ENCODE measurements around the gene PCDHB2. TPM values are rescaled to one million over a fixed set of nuclear protein-coding genes. Genes with fewer than 3 reads are reported as not detected.

The PCDHB2 gene
- total and polyA plus RNA-seq, 10 of the 15 experiments (the other 5 are each of a cell fraction or from before 2014, with no cell fraction given): 0.08 to 0.17 (median 0.12) TPM; not detected in 6

DNA sequence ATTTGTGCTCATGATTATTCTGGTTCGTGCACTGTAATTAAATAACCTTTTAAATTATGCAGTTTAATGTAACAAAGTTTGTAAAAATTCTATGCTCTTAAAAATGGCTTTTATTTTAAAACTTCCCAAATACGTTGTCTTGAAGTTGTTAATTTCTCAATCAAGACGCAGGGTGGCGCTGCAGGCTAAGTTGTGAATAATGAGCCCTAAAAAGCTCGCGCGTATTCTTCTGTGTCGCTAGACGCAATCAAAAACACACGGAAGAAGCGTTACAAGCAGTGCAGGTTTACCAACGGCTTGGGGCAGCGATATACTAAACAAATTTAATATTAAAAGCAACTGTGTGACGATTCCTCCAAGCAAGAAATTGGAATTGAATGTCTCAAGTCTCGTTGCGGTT is 27.1 kb downstream of the PCDHB2 start, which contains the start of gene PCDHB4:
Gene PCDHB4 (plus strand): TSS at position 256 of the 400 bp plus-strand sequence. CDS start 181 bp downstream, outside the sequence.
- ATAC-seq (no peak), FAIRE-seq (no peak), DNase-seq (ENCODE audit: low read depth, low spot score) (no peak)
- BruUV-seq (replicated peaks): no TSS peak
- H3K9me3 ChIP-seq (replicated peaks; ENCODE audit: control insufficient read depth, insufficient read depth, low read length): no peaks in the 10 kb centered on the region; the same call in 1 of the 3 replicates
- TF ChIP-seq RUNX3 (IDR thresholded peaks at IDR 0.05; ENCODE audit: low read length) (no peak), EGR1 (IDR thresholded peaks at IDR 0.05; ENCODE audit: borderline replicate concordance in 1 of 2, low read depth in 2 of 2, low read length in 2 of 2) (no peak), JUND (IDR thresholded peaks at IDR 0.05; ENCODE audit: low read depth, low read length) (no peak)
- in situ Hi-C loops (cut with MboI): no loop called here
- no peak within 1 kb of the TSS for H3K4me2 ChIP-seq (ENCODE audit: control insufficient read depth, insufficient read depth)
- no peaks in the 10 kb centered on the region for H4K20me1 ChIP-seq (ENCODE audit: control insufficient read depth, insufficient read depth)
- WGBS (ENCODE audit: insufficient coverage, insufficient replicate concordance, low lambda C conversion rate, missing lambda C conversion rate): 44% methylated on average over 16 of the region's 16 CpGs
- SMC1A ChIA-PET (ENCODE audit: uncharacterized antibody, unreplicated experiment): no interaction called here
- CTCF ChIA-PET: interaction anchor here (1.2 kb wide), 1 partner anchor 17 kb away, joined by 5 read pairs; no protein-coding TSS in a partner anchor
- H3K27ac ChIP-seq (ENCODE audit: control insufficient read depth, insufficient read depth): no peak within 1 kb of the TSS
- POLR2A ChIA-PET: no interaction called here
- no peaks in the 10 kb centered on the region for H3K4me1 ChIP-seq (ENCODE audit: control insufficient read depth, insufficient read depth, low read length)
- H3K36me3 ChIP-seq (ENCODE audit: control insufficient read depth in 2 of 2, insufficient read depth in 2 of 2, low read length in 1 of 2): no peaks in the 10 kb centered on the region
- no peak within 1 kb of the TSS for H3K4me3 ChIP-seq
- H3K9ac ChIP-seq (ENCODE audit: control insufficient read depth, insufficient read depth, low read length): no peak within 1 kb of the TSS
- RAD21 ChIA-PET (ENCODE audit: unreplicated experiment): no interaction called here
- intact Hi-C loops (cut with micrococcal nuclease; ENCODE audit: unreplicated experiment): no loop called here
- no peaks in the 10 kb centered on the region for H3K79me2 ChIP-seq (ENCODE audit: control insufficient read depth, insufficient read depth, low read length)
- no peak within 1 kb of the TSS for H2AFZ ChIP-seq (ENCODE audit: control insufficient read depth, low read depth, low read length)
- H3K27me3 ChIP-seq (replicated peaks in 1 of 2; ENCODE audit: control insufficient read depth in 2 of 2, insufficient read depth in 2 of 2, low read length in 1 of 2): no peaks in the 10 kb centered on the region

DNA sequence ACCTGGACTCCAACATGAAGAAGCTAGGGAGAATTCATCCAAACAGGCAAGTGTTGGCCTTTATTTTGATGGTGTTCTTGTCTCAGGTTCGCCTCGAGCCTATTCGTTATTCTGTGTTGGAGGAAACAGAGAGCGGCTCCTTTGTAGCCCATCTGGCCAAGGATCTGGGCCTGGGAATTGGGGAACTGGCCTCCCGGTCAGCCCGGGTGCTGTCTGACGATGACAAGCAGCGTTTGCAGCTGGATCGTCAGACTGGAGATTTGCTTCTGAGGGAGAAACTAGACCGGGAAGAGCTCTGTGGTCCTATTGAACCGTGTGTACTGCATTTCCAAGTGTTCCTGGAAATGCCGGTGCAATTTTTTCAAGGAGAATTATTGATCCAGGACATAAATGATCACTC is 27.6 kb downstream of the PCDHB2 start:
- H3K36me3 ChIP-seq (ENCODE audit: control insufficient read depth in 2 of 2, insufficient read depth in 2 of 2, low read length in 1 of 2): no peaks in the 10 kb centered on the region
- no peak overlapping the region for H3K4me3 ChIP-seq
- ChIA-PET RAD21 (ENCODE audit: unreplicated experiment) (no interaction called here), POLR2A (no interaction called here), CTCF (interaction anchor here (1.2 kb wide), 1 partner anchor 17 kb away, joined by 5 read pairs; no protein-coding TSS in a partner anchor), SMC1A (ENCODE audit: uncharacterized antibody, unreplicated experiment) (no interaction called here)
- intact Hi-C loops (cut with micrococcal nuclease; ENCODE audit: unreplicated experiment): no loop called here
- no peak overlapping the region for H3K4me2 ChIP-seq (ENCODE audit: control insufficient read depth, insufficient read depth)
- no peak overlapping the region for H3K9ac ChIP-seq (ENCODE audit: control insufficient read depth, insufficient read depth, low read length)
- no peaks in the 10 kb centered on the region for H3K4me1 ChIP-seq (ENCODE audit: control insufficient read depth, insufficient read depth, low read length)
- BruUV-seq (replicated peaks): no TSS peak
- ATAC-seq (no peak), FAIRE-seq (no peak), DNase-seq (ENCODE audit: low read depth, low spot score) (no peak)
- no peaks in the 10 kb centered on the region for H4K20me1 ChIP-seq (ENCODE audit: control insufficient read depth, insufficient read depth)
- no peaks in the 10 kb centered on the region; the same call in 1 of the 3 replicates for H3K9me3 ChIP-seq (replicated peaks; ENCODE audit: control insufficient read depth, insufficient read depth, low read length)
- no peak overlapping the region for H3K27ac ChIP-seq (ENCODE audit: control insufficient read depth, insufficient read depth)
- in situ Hi-C loops (cut with MboI): no loop called here
- WGBS (ENCODE audit: insufficient coverage, insufficient replicate concordance, low lambda C conversion rate, missing lambda C conversion rate): 46% methylated on average over 12 of the region's 12 CpGs
- no peaks in the 10 kb centered on the region for H3K27me3 ChIP-seq (replicated peaks in 1 of 2; ENCODE audit: control insufficient read depth in 2 of 2, insufficient read depth in 2 of 2, low read length in 1 of 2)
- no peaks in the 10 kb centered on the region for H3K79me2 ChIP-seq (ENCODE audit: control insufficient read depth, insufficient read depth, low read length)
- H2AFZ ChIP-seq (ENCODE audit: control insufficient read depth, low read depth, low read length): no peak overlapping the region
- TF ChIP-seq RELA (IDR thresholded peaks at IDR 0.05; ENCODE audit: borderline replicate concordance, partially characterized antibody) (no peak), NFIC (IDR thresholded peaks at IDR 0.05; ENCODE audit: low read depth, low read length) (no peak), ASH2L (IDR thresholded peaks at IDR 0.05; ENCODE audit: borderline replicate concordance, low read depth) (no peak), RUNX3 (IDR thresholded peaks at IDR 0.05; ENCODE audit: low read length) (no peak), NFXL1 (IDR thresholded peaks at IDR 0.05; ENCODE audit: borderline replicate concordance) (no peak), KDM1A (IDR thresholded peaks at IDR 0.05; ENCODE audit: borderline replicate concordance) (no peak)
- TF ChIP-seq, protein P1, sequence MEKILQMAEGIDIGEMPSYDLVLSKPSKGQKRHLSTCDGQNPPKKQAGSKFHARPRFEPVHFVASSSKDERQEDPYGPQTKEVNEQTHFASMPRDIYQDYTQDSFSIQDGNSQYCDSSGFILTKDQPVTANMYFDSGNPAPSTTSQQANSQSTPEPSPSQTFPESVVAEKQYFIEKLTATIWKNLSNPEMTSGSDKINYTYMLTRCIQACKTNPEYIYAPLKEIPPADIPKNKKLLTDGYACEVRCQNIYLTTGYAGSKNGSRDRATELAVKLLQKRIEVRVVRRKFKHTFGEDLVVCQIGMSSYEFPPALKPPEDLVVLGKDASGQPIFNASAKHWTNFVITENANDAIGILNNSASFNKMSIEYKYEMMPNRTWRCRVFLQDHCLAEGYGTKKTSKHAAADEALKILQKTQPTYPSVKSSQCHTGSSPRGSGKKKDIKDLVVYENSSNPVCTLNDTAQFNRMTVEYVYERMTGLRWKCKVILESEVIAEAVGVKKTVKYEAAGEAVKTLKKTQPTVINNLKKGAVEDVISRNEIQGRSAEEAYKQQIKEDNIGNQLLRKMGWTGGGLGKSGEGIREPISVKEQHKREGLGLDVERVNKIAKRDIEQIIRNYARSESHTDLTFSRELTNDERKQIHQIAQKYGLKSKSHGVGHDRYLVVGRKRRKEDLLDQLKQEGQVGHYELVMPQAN (conservative IDR thresholded peaks at IDR 0.05): no peak
- TF ChIP-seq, protein P2, sequence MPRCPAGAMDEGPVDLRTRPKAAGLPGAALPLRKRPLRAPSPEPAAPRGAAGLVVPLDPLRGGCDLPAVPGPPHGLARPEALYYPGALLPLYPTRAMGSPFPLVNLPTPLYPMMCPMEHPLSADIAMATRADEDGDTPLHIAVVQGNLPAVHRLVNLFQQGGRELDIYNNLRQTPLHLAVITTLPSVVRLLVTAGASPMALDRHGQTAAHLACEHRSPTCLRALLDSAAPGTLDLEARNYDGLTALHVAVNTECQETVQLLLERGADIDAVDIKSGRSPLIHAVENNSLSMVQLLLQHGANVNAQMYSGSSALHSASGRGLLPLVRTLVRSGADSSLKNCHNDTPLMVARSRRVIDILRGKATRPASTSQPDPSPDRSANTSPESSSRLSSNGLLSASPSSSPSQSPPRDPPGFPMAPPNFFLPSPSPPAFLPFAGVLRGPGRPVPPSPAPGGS (IDR thresholded peaks at IDR 0.05; ENCODE audit: borderline replicate concordance, insufficient read depth, low read depth, low read length, poor library complexity, severe bottlenecking): no peak
- TF ChIP-seq, protein P3, sequence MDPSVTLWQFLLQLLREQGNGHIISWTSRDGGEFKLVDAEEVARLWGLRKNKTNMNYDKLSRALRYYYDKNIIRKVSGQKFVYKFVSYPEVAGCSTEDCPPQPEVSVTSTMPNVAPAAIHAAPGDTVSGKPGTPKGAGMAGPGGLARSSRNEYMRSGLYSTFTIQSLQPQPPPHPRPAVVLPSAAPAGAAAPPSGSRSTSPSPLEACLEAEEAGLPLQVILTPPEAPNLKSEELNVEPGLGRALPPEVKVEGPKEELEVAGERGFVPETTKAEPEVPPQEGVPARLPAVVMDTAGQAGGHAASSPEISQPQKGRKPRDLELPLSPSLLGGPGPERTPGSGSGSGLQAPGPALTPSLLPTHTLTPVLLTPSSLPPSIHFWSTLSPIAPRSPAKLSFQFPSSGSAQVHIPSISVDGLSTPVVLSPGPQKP (IDR thresholded peaks at IDR 0.05; ENCODE audit: low read depth, low read length): no peak
